ENCODE results near the gene KIAA0825. TPM values are rescaled to one million over a fixed set of nuclear protein-coding genes. Genes with fewer than 3 reads are reported as not detected.
"Not testable (repeated sequence)": the region's sequence is repeated elsewhere in the genome, so short reads cannot be mapped to it uniquely, and the experiment has no call there.

KIAA0825 gene
- total RNA-seq, 1 experiment from 2014 or later = 0.56 TPM

DNA sequence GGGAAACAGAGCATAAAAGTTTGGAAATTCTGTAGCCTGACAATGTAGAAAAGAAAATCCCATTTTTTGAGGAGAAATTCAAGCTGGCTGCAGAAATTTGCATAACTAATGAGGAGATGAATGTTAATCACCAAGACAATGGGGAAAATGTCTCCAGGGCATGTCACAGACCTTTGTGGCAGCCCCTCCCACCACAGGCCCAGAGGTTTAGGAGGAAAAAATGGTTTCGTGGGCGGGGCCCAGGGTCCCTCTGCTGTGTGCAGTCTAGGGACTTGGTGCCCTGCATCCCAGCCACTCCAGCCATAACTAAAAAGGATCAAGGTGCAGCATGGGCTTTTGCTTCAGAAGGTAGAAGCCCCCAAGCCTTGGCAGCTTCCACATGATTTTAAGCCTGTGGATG is 502.1 kb downstream of the KIAA0825 start:
- not testable (repeated sequence) for DNase-seq (ENCODE audit: low read depth)

DNA sequence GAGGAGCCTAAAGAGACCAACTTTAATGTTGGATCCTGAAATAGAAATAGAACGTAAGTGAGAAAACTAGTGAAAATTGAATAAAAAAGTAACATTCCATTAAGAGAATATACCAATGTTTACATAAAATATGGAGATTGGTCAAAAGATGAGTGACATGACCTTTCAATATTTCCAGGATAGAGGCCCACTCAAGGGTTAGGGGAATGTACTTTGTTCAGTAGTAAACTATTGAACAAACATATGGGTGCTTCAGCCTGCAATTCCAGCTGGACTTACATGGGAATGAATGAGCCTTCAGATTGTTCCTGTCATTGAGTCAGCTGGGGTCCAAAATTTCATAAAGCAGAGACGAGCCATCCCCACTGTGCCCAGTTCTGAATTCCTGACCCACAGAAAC is 505.3 kb downstream of the KIAA0825 start:
- DNase-seq (ENCODE audit: low read depth) = no peak

DNA sequence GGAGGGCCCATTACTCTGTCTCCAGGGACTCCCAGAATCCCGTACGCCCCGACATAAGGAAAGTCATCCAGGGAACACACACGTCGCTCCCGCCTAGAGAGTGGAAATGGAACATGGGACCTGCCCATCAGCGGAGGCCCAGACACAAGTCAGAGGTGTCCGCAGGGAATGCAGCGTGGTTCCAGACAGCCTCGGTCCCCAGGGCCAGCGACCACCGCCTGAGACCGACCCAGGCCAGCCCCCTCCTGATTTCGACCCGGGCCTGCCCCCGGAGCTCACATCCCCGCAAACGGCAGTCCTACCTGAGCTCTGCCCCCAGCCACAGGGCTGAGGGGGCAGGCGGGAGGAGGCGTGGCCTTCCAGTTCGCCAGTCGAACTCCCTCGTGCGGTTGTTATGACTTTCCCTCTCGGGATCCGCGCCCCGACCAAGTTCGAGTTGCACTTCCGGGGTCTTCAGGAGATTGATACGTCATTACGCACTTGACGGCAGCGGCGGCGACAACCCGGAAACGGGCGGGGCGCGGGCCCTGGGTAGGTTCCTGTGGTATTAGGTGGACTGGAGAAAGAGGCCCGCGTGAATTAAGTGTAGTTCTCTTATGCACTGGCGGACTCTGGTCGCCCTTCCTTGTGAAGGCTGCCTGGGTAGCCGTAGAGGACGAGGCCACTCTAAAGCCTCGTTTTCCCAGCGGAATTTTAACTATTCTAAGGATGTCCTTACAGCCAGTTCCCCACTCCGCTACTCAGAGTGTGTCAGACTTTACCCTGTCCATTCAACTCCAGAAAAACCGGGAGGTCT is 507.0 kb downstream of the KIAA0825 start:
- peak; percentile 97 for DNase-seq (ENCODE audit: low read depth)

- no peak for DNase-seq (ENCODE audit: low read depth)
Observed at GRCh38 chr5:94103514-94104245, 514.7 kb downstream of the KIAA0825 start.

Other genes starting within 250 kb of the KIAA0825 start
- 16.0 and 20.7 TPM in 2 replicates for gene SLF1, start 65 bp upstream of the KIAA0825 start, total RNA-seq (2014; rRNA removed; shearing (Covaris generic))

All from HT1080 (cell line).